Natural killer cell (primary cell): Measurements from ENCODE around the gene AIFM3. TPM values are rescaled to one million over a fixed set of nuclear protein-coding genes. Genes with fewer than 3 reads are reported as not detected.

ENCODE experiments used
- ATAC-seq, 3 donors: fragments of 150-1000 bp in 2 of 3; fragments of 200-7000 bp in 1 of 3; cut with Tn5 transposase; 1 replicate in 1 of 3; 2 replicates in 2 of 3; pipeline ENCODE4 v1.10.0; 2021; ENCODE audit warnings: mild to moderate bottlenecking in 2 of 3, moderate library complexity in 2 of 3
- DNase-seq, 2 donors: peaks; one replicate each; pipeline versions ENCODE4 v3.0.0 to v3.0.0-alpha.2; 2013 to 2021; ENCODE audit warnings: mixed read lengths in 1 of 2
- H3K27ac ChIP-seq: one replicate; pipeline ENCODE4 v1.5.1; 2013; ENCODE audit warnings: mild to moderate bottlenecking, low read length
- H3K27me3 ChIP-seq: one replicate; pipeline ENCODE4 v1.6.1; 2013; ENCODE audit warnings: low read length; ENCODE audit not compliant: control insufficient read depth, insufficient read depth
- H3K36me3 ChIP-seq: one replicate; pipeline ENCODE4 v1.6.1; 2013; ENCODE audit warnings: low read length; ENCODE audit not compliant: control insufficient read depth, insufficient read depth
- H3K4me1 ChIP-seq: one replicate; pipeline ENCODE4 v1.6.1; 2013; ENCODE audit warnings: low read length; ENCODE audit not compliant: control insufficient read depth, insufficient read depth
- H3K4me3 ChIP-seq: one replicate; pipeline ENCODE4 v1.5.1; 2013; ENCODE audit warnings: low read length
- H3K9me3 ChIP-seq: one replicate; pipeline ENCODE4 v1.6.1; 2013; ENCODE audit warnings: low read length; ENCODE audit not compliant: control insufficient read depth, insufficient read depth
- H3K27ac Mint-ChIP-seq, 2 donors: one replicate each; pipeline ENCODE4 v1.8.0; 2022; ENCODE audit warnings: mild to moderate bottlenecking in 2 of 2, mixed read lengths in 2 of 2, moderate library complexity in 1 of 2
- H3K27me3 Mint-ChIP-seq, 2 donors: one replicate each; pipeline ENCODE4 v1.8.0; 2022; ENCODE audit warnings: low read depth in 2 of 2, mixed read lengths in 2 of 2
- H3K36me3 Mint-ChIP-seq: one replicate; pipeline ENCODE4 v1.8.0; 2022; ENCODE audit warnings: mixed read lengths
- H3K4me1 Mint-ChIP-seq, 2 donors: one replicate each; pipeline ENCODE4 v1.8.0; 2022; ENCODE audit warnings: mixed read lengths in 2 of 2
- H3K4me3 Mint-ChIP-seq: one replicate; pipeline ENCODE4 v1.8.0; 2022; ENCODE audit warnings: mild to moderate bottlenecking, moderate library complexity, mixed read lengths
- H3K9me3 Mint-ChIP-seq, 2 donors: one replicate each; pipeline ENCODE4 v1.8.0; 2022; ENCODE audit warnings: mixed read lengths in 2 of 2
- CTCF ChIP-seq: fragments of 200-600 bp; IDR thresholded peaks from one replicate; pipeline ENCODE4 v1.8.0; 2022; ENCODE audit warnings: antibody characterized with exemption
- WGBS: methylation state at CpG from one replicate; pipeline ENCODE4 v1.1.7; 2013; ENCODE audit warnings: missing lambda C conversion rate; ENCODE audit not compliant: insufficient coverage; 5-methylcytosine and 5-hydroxymethylcytosine counted together
- intact Hi-C: fragments of 100-400 bp; cut with micrococcal nuclease; formaldehyde crosslinking; loops from one replicate; pipeline ENCODE4 v1.14.2; 2022
- total RNA-seq, 4 donors: library from RNA; stranded (reverse); fragments of 120-200 nt in 1 of 4; gene quantifications; one replicate each; pipeline versions ENCODE4 v1.2.3 to v1.2.4, GENCODE V29; 2013 to 2022

The AIFM3 gene
- total RNA-seq, 3 donors from 2014 or later (not counting 1 experiment from before 2014, with no cell fraction given): 1.5 to 2.3 (median 2.2) TPM

- 87% methylated on average over 21 of the region's 21 CpGs for WGBS
- H3K36me3 Mint-ChIP-seq: no peaks in the 10 kb centered on the region
- no peak overlapping the region for H3K4me3 ChIP-seq
- no peaks in the 10 kb centered on the region for H3K36me3 ChIP-seq
- ATAC-seq: no peak
- no peak for TF ChIP-seq CTCF
- peaks cover 0 to under 1% of the 10 kb centered on the region in 2 donors for H3K9me3 Mint-ChIP-seq
- no peak overlapping the region for H3K27ac Mint-ChIP-seq
- H3K4me1 Mint-ChIP-seq: peaks cover under 1% of the 10 kb centered on the region in 2 donors
- peaks cover 14% of the 10 kb centered on the region for H3K4me1 ChIP-seq
- no peaks in the 10 kb centered on the region for H3K27me3 Mint-ChIP-seq
- peaks cover 6% of the 10 kb centered on the region for H3K9me3 ChIP-seq
- H3K27me3 ChIP-seq: no peaks in the 10 kb centered on the region
- intact Hi-C loops: no loop called here
- DNase-seq: no peak
- no peak overlapping the region for H3K4me3 Mint-ChIP-seq
- H3K27ac ChIP-seq: no peak overlapping the region
Measured at GRCh38 chr22:20973634-20974286, 6.7 kb downstream of the AIFM3 start.

- Mint-ChIP-seq H3K4me3 (no peak overlapping the region), H3K9me3 (peaks cover 2 to 3% of the 10 kb centered on the region in 2 donors), H3K27me3 (no peaks in the 10 kb centered on the region), H3K4me1 (peaks cover 8% of the 10 kb centered on the region in 2 donors), H3K27ac (no peak overlapping the region), H3K36me3 (no peaks in the 10 kb centered on the region)
- DNase-seq: no peak
- no peak overlapping the region for H3K4me3 ChIP-seq
- no peak overlapping the region for H3K27ac ChIP-seq
- TF ChIP-seq CTCF: no peak
- 92% methylated on average over 16 of the region's 16 CpGs for WGBS
- intact Hi-C loops: no loop called here
- no peak for ATAC-seq
- H3K4me1 ChIP-seq: peaks cover 12% of the 10 kb centered on the region
- peaks cover 6% of the 10 kb centered on the region for H3K9me3 ChIP-seq
- H3K36me3 ChIP-seq: no peaks in the 10 kb centered on the region
- H3K27me3 ChIP-seq: no peaks in the 10 kb centered on the region
Measured at GRCh38 chr22:20974336-20974955, 7.4 kb downstream of the AIFM3 start.

- no peaks in the 10 kb centered on the region for H3K27me3 ChIP-seq
- no peak for ATAC-seq
- WGBS: 87% methylated on average over 14 of the region's 14 CpGs
- H3K36me3 ChIP-seq: no peaks in the 10 kb centered on the region
- peaks cover 22% of the 10 kb centered on the region for H3K4me1 ChIP-seq
- no peak for DNase-seq
- no peak overlapping the region for H3K4me3 Mint-ChIP-seq
- no peaks in the 10 kb centered on the region for H3K36me3 Mint-ChIP-seq
- H3K4me3 ChIP-seq: no peak overlapping the region
- H3K27ac ChIP-seq: no peak overlapping the region
- H3K9me3 ChIP-seq: peaks cover 6% of the 10 kb centered on the region
- H3K27ac Mint-ChIP-seq: no peak overlapping the region
- no peaks in the 10 kb centered on the region for H3K27me3 Mint-ChIP-seq
- H3K9me3 Mint-ChIP-seq: peaks cover 2 to 3% of the 10 kb centered on the region in 2 donors
- TF ChIP-seq CTCF: no peak
- H3K4me1 Mint-ChIP-seq: peaks cover 13 to 20% of the 10 kb centered on the region in 2 donors
- intact Hi-C loops: no loop called here
Measured at GRCh38 chr22:20975541-20976290, 8.7 kb downstream of the AIFM3 start.
